ENCODE measurements around the gene PAK5. TPM values are rescaled to one million over a fixed set of nuclear protein-coding genes. Genes with fewer than 3 reads are reported as not detected.

PAK5 gene
- total RNA-seq, 1 experiment from 2014 or later = not detected

DNA sequence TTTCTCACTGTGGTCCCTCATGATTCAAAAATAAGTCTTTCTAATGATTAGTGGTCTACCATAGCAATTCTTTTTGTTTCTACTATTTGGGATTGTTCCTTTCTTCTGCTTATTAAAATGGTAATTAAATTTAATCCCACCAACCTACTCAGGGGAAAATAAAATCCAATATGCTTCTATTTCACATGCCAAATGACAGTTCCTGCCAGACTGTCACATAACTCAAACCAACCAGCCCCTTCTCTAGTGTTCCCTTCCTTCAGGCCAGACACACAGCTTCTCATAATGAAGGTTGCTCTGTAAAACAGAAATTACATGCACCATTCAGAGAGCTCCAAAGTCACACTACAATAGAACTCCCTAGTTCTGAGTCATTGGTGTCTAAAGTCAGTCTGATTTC lies 23.2 kb downstream of the PAK5 start:
- no peak overlapping the region for H3K27ac ChIP-seq

DNA sequence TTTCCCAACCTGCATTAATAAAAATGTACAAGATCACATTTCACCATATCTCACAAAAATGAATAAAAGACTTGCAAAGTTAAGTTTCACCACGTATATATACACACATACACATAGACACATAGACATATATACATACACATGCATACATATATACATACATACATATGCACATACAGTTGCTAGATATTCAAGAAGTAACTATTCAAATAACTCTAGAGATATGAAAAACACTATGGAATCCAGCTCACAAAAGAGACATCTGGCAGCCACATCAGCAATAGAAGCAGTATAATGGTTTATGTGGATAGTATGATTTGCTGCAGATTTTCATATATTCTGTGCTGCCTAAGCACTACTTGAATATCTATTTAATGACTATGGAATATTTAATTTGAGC lies 28.1 kb downstream of the PAK5 start:
- Histone ChIP-seq H3K4me1 (no peaks in the 10 kb centered on the region), H3K4me3 (no peak overlapping the region), H3K36me3 (no peaks in the 10 kb centered on the region), H3K9me3 (replicated peaks) (no peaks in the 10 kb centered on the region), H3K27me3 (no peaks in the 10 kb centered on the region), H3K27ac (no peak overlapping the region)
- no peak for DNase-seq

More for the DNA sequence above, 23.2 kb downstream of the PAK5 start:
- no peaks in the 10 kb centered on the region for H3K27me3 ChIP-seq
- no peak for DNase-seq
- no peak overlapping the region for H3K4me3 ChIP-seq
- H3K36me3 ChIP-seq = no peaks in the 10 kb centered on the region
- no peaks in the 10 kb centered on the region for H3K4me1 ChIP-seq
- no peaks in the 10 kb centered on the region for H3K9me3 ChIP-seq (replicated peaks)

DNA sequence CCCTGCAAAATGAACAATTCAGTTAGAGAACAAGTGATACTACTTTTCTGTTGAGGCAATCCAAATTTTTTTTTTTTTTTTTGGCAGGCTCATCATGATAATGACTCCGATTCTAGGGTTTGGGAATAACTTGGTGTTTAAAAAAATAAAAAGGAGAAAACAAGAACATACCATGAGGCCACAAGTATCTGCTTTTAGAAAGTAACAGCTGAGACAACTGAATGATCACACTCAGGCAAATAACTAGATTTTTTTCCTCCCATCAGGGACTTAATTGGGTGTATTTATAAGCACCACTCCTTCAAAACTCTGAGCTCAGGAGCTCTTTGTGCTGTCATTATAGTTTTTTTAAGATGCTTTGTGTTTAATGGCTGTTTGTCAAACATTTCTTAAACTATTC lies 29.6 kb downstream of the PAK5 start:
- DNase-seq = no peak
- H3K4me1 ChIP-seq = no peaks in the 10 kb centered on the region
- H3K27ac ChIP-seq = no peak overlapping the region

DNA sequence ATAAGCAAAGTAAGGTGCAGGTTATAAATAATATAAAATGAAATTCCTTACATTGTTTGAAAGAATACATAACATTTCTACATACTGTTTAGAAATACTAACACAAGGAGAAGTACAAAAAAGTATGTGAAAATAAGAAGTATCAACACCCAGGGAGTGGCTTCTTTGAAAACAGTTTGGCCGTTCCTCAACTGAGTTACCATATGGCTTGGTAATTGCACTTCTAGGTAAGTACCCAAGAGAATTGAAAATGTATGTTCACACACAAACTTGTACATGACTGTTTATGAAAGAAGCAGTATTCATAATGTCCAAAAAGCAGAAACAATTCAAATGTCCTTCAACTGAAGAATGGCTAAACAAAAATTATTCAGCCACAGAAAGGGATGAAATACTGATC lies 30.7 kb downstream of the PAK5 start:
- Histone ChIP-seq H3K36me3 (no peaks in the 10 kb centered on the region), H3K4me3 (no peak overlapping the region), H3K9me3 (replicated peaks) (no peaks in the 10 kb centered on the region), H3K27ac (no peak overlapping the region), H3K4me1 (no peaks in the 10 kb centered on the region), H3K27me3 (no peaks in the 10 kb centered on the region)
- no peak for DNase-seq

More for the DNA sequence above, 29.6 kb downstream of the PAK5 start:
- H3K4me3 ChIP-seq = no peak overlapping the region
- no peaks in the 10 kb centered on the region for H3K36me3 ChIP-seq
- H3K27me3 ChIP-seq = no peaks in the 10 kb centered on the region
- no peaks in the 10 kb centered on the region for H3K9me3 ChIP-seq (replicated peaks)

GRCh38 chr20:9807136-9807535 lies 31.7 kb downstream of the PAK5 start:
- Histone ChIP-seq H3K4me3 (no peak overlapping the region), H3K36me3 (no peaks in the 10 kb centered on the region), H3K4me1 (no peaks in the 10 kb centered on the region), H3K9me3 (replicated peaks) (no peaks in the 10 kb centered on the region), H3K27ac (no peak overlapping the region), H3K27me3 (no peaks in the 10 kb centered on the region)
- no peak for DNase-seq

GRCh38 chr20:9800421-9800820 lies 38.5 kb downstream of the PAK5 start:
- H3K4me1 ChIP-seq = no peaks in the 10 kb centered on the region
- H3K27ac ChIP-seq = no peak overlapping the region
- DNase-seq = no peak
- H3K27me3 ChIP-seq = no peaks in the 10 kb centered on the region; the same call in 1 of the 2 replicates
- H3K9me3 ChIP-seq (replicated peaks) = no peaks in the 10 kb centered on the region
- H3K4me3 ChIP-seq = no peak overlapping the region
- no peaks in the 10 kb centered on the region for H3K36me3 ChIP-seq

DNA sequence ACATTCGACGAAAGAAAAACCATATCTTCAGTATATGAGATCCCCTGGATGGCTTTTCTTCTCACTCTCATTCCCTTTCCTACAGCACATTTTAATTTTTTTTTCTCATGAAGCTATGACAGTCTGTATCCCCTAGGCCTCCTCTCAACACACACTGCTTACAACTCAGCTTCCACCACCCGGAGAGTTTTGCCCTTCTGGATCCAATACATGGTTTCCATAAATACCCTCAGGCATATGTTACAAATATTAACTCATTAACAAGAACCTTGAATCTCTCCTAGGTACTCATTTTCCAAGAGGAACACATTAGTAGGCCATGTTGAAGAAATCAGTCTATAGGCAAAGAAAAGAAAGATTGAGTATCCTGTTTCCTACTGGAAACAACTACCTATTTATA lies 44.0 kb downstream of the PAK5 start:
- H3K36me3 ChIP-seq = no peaks in the 10 kb centered on the region
- no peaks in the 10 kb centered on the region; the same call in 1 of the 2 replicates for H3K27me3 ChIP-seq
- no peaks in the 10 kb centered on the region for H3K4me1 ChIP-seq

DNA sequence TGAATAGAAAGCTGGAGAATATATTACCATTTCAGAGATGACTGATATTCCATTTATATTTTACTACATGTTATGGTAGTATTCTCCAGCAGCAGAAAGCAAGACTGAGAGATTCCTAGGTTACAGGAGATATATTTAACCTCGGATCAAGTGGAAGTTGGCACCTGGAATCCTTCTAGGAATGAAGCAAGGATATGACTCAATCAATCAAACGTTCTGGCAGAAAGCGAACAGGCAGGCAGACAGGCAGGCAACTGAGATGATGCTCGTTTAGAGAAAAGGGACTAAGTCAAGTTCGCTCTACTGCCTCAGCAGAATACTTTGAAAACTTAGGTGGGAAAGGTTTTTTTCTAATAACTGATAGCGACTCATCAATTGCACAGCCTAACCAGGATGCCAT lies 46.2 kb downstream of the PAK5 start:
- Histone ChIP-seq H3K9me3 (replicated peaks) (no peaks in the 10 kb centered on the region), H3K4me1 (no peaks in the 10 kb centered on the region)

More for the DNA sequence above, 44.0 kb downstream of the PAK5 start:
- no peak for DNase-seq
- Histone ChIP-seq H3K9me3 (replicated peaks) (no peaks in the 10 kb centered on the region), H3K27ac (no peak overlapping the region), H3K4me3 (no peak overlapping the region)

DNA sequence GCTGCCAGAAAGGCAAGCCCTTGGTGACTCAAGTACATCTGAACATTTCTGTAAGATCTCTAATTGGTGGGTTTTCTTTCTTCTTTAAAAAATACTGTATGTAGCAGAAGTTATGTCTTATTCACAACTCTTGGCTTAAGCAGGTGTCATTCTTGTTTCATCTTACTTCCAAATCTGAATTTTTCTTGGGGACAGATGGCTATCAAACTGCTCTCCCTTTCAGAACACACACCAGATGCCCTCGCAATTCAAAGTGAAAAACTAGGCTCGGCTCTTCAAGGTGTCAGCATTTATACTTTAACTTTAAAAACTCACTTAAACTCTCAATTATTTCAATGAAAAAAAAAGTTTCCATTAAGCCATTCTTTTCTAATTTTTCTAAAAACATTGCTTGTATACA lies 49.7 kb downstream of the PAK5 start:
- Histone ChIP-seq H3K4me3 (no peak overlapping the region), H3K4me1 (no peaks in the 10 kb centered on the region), H3K9me3 (replicated peaks) (no peaks in the 10 kb centered on the region), H3K27me3 (no peaks in the 10 kb centered on the region), H3K27ac (no peak overlapping the region), H3K36me3 (no peaks in the 10 kb centered on the region)
- DNase-seq = no peak

More for the DNA sequence above, 46.2 kb downstream of the PAK5 start:
- Histone ChIP-seq H3K27me3 (no peaks in the 10 kb centered on the region), H3K27ac (no peak overlapping the region), H3K36me3 (no peaks in the 10 kb centered on the region), H3K4me3 (no peak overlapping the region)
- no peak for DNase-seq

DNA sequence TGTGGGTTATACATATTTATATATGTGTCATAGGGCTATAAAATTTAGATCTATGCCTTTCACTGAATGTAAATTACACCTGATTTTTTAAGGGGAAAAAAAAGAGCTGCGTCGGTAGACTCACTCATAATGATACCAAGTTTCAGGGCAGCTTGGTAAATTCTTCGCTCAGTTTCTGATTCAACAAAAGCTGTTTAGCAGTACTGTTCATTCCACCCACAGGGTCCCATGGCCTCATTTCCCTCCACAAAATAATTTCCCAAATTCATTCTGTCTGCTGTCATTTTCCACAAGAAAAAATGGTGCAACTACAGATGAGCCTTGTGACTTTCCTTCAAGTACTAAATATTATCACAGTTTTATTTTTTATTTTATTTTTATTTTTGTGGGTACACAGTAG lies 63.7 kb downstream of the PAK5 start:
- Histone ChIP-seq H3K4me1 (no peaks in the 10 kb centered on the region), H3K36me3 (no peaks in the 10 kb centered on the region), H3K4me3 (no peak overlapping the region), H3K27ac (no peak overlapping the region), H3K9me3 (replicated peaks) (no peaks in the 10 kb centered on the region), H3K27me3 (no peaks in the 10 kb centered on the region)
- DNase-seq = no peak

- no peak for DNase-seq
- no peak overlapping the region for H3K4me3 ChIP-seq
- no peaks in the 10 kb centered on the region for H3K27me3 ChIP-seq
- H3K9me3 ChIP-seq (replicated peaks) = no peaks in the 10 kb centered on the region
- H3K27ac ChIP-seq = no peak overlapping the region
- H3K4me1 ChIP-seq = no peaks in the 10 kb centered on the region
- no peaks in the 10 kb centered on the region for H3K36me3 ChIP-seq
Measured at GRCh38 chr20:9769954-9770353, 68.9 kb downstream of the PAK5 start.

DNA sequence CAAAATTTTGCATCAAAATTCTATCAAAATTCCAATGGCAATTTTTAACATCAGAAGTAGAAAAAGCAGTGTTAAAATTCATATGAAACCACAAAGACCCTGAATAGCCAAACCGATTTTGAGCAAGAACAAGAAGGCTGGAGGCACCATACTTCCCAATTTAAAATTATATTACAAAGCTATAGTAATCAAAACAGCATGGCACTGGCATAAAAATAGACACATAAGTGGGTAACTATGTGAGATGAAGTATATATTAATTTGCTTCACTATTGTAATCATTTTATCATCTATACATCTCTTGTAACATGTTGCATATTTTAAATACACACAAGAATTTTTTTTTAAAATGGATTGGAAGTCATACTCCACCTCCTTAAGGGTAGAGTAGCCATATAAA lies 77.4 kb downstream of the PAK5 start:
- H3K4me1 ChIP-seq = no peaks in the 10 kb centered on the region
- H3K36me3 ChIP-seq = no peaks in the 10 kb centered on the region
- H3K4me3 ChIP-seq = no peak overlapping the region
- H3K27ac ChIP-seq = no peak overlapping the region
- no peaks in the 10 kb centered on the region for H3K9me3 ChIP-seq (replicated peaks)
- no peak for DNase-seq
- peaks cover 2% of the 10 kb centered on the region; the same call in 1 of the 2 replicates for H3K27me3 ChIP-seq

DNA sequence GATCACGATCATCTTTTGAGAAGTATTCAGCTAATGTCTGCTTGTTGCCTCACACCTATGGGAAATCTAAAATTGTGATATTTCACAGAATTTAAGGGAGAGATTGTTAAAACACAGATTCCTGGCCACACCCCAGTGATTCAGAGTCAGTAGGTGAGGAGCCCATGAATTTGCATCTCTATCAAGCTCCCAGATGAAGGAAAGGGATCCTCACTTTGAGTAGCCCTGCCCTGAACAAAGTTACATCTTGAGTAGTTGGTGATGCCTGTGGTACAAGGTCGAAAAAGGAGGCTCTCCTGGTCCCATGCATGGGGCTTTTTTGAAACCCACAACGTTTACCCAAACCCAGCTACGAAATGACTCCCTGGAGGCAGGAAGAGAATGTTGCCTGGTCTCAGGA lies 79.5 kb downstream of the PAK5 start:
- DNase-seq = no peak
- H3K27ac ChIP-seq = no peak overlapping the region
- H3K9me3 ChIP-seq (replicated peaks) = no peaks in the 10 kb centered on the region
- H3K4me1 ChIP-seq = no peaks in the 10 kb centered on the region
- peaks cover 5% of the 10 kb centered on the region; the same call in 1 of the 2 replicates for H3K27me3 ChIP-seq
- H3K4me3 ChIP-seq = no peak overlapping the region
- no peaks in the 10 kb centered on the region for H3K36me3 ChIP-seq

GRCh38 chr20:9758752-9759151 lies 80.1 kb downstream of the PAK5 start:
- DNase-seq = no peak
- no peaks in the 10 kb centered on the region for H3K4me1 ChIP-seq
- H3K4me3 ChIP-seq = no peak overlapping the region
- no peak overlapping the region for H3K27ac ChIP-seq
- no peaks in the 10 kb centered on the region for H3K36me3 ChIP-seq
- no peaks in the 10 kb centered on the region for H3K9me3 ChIP-seq (replicated peaks)
- H3K27me3 ChIP-seq = peaks cover 5% of the 10 kb centered on the region; the same call in 1 of the 2 replicates

- H3K27me3 ChIP-seq = peaks cover 5% of the 10 kb centered on the region; the same call in 1 of the 2 replicates
- H3K27ac ChIP-seq = no peak overlapping the region
- no peaks in the 10 kb centered on the region for H3K36me3 ChIP-seq
- H3K9me3 ChIP-seq (replicated peaks) = no peaks in the 10 kb centered on the region
- H3K4me3 ChIP-seq = no peak overlapping the region
- DNase-seq = no peak
- no peaks in the 10 kb centered on the region for H3K4me1 ChIP-seq
Measured at GRCh38 chr20:9756660-9757059, 82.2 kb downstream of the PAK5 start.

DNA sequence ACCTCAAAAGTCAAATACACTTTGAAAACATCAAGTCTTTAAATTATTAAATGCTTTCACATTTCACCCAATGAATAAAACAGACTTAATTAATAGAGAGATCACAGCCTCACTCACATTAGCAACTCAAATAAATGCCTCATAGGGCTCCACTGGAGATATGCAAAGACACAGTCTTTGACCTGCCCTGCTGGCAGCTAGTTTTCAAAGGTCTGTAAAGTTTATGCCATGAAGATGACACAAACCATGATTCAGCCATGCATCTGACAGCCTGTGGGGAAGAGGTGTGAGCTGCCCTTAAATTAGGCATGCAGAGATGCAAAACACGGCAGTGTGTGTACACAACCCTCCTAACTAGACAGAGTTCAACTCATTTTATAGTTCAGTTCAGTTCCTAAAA lies 83.6 kb downstream of the PAK5 start:
- Histone ChIP-seq H3K9me3 (replicated peaks) (no peaks in the 10 kb centered on the region), H3K27ac (no peak overlapping the region), H3K4me3 (no peak overlapping the region), H3K36me3 (no peaks in the 10 kb centered on the region), H3K27me3 (peaks cover 5% of the 10 kb centered on the region; the same call in 1 of the 2 replicates), H3K4me1 (no peaks in the 10 kb centered on the region)
- DNase-seq = no peak

All from SJCRH30 (cell line).